Activated T-helper 1 cell treated with anti-CD3 and anti-CD28 coated beads, Interleukin-12 subunit alpha, Interleukin-12 subunit beta, Interleukin-2, Interleukin-4 antibody, amounts not matched to agents 30 ng/mL and 10 ng/mL and 1 ng/mL, durations not matched to agents 14 hours and 24 hours and 36 hours (primary cell): ENCODE measurements around the gene SCN1B. TPM values are rescaled to one million over a fixed set of nuclear protein-coding genes. Genes with fewer than 3 reads are reported as not detected.
"Not testable (repeated sequence)": the region's sequence is repeated elsewhere in the genome, so short reads cannot be mapped to it uniquely, and the experiment has no call there.

Experiments used
- DNase-seq: peaks from one replicate; pipeline ENCODE4 v3.0.0; 2021; ENCODE audit warnings: low spot score
- H3K27ac Mint-ChIP-seq: one replicate; pipeline ENCODE4 v1.8.0; 2021; ENCODE audit warnings: mild to moderate bottlenecking, mixed read lengths
- H3K27me3 Mint-ChIP-seq: one replicate; pipeline ENCODE4 v1.8.0; 2022; ENCODE audit warnings: mild to moderate bottlenecking, moderate library complexity, mixed read lengths; ENCODE audit not compliant: insufficient read depth
- H3K36me3 Mint-ChIP-seq: one replicate; pipeline ENCODE4 v1.8.0; 2021; ENCODE audit warnings: low read depth, mixed read lengths
- H3K4me1 Mint-ChIP-seq: one replicate; pipeline ENCODE4 v1.8.0; 2021; ENCODE audit warnings: low read depth, mixed read lengths
- H3K4me3 Mint-ChIP-seq: one replicate; pipeline ENCODE4 v1.8.0; 2021; ENCODE audit warnings: mild to moderate bottlenecking, moderate library complexity, mixed read lengths
- H3K9me3 Mint-ChIP-seq: one replicate; pipeline ENCODE4 v1.8.0; 2021; ENCODE audit warnings: mixed read lengths
- intact Hi-C: fragments of 100-400 bp; cut with micrococcal nuclease; formaldehyde crosslinking; loops from one replicate; pipeline ENCODE4 v1.15.1; 2024
- total RNA-seq: library from RNA; stranded (reverse); gene quantifications from 2 replicates; pipeline ENCODE4 v1.2.3, GENCODE V29; 2022

SCN1B gene
- total RNA-seq, 1 donor from 2014 or later: 1.2 TPM

GRCh38 chr19:35046461-35046860 lies 16.2 kb downstream of the SCN1B start:
- no peak overlapping the region for H3K27ac Mint-ChIP-seq
- no peaks in the 10 kb centered on the region for H3K27me3 Mint-ChIP-seq
- peaks cover 21% of the 10 kb centered on the region for H3K4me1 Mint-ChIP-seq
- no peak for DNase-seq
- H3K4me3 Mint-ChIP-seq: no peak overlapping the region
- intact Hi-C loops: no loop called here
- H3K9me3 Mint-ChIP-seq: no peaks in the 10 kb centered on the region
- H3K36me3 Mint-ChIP-seq: no peaks in the 10 kb centered on the region

- H3K36me3 Mint-ChIP-seq: no peaks in the 10 kb centered on the region
- peaks cover 20% of the 10 kb centered on the region for H3K4me1 Mint-ChIP-seq
- no peaks in the 10 kb centered on the region for H3K27me3 Mint-ChIP-seq
- H3K4me3 Mint-ChIP-seq: no peak overlapping the region
- intact Hi-C loops: no loop called here
- no peak overlapping the region for H3K27ac Mint-ChIP-seq
- no peaks in the 10 kb centered on the region for H3K9me3 Mint-ChIP-seq
- DNase-seq: no peak
Measured at GRCh38 chr19:35048911-35049411, 18.7 kb downstream of the SCN1B start.

DNA sequence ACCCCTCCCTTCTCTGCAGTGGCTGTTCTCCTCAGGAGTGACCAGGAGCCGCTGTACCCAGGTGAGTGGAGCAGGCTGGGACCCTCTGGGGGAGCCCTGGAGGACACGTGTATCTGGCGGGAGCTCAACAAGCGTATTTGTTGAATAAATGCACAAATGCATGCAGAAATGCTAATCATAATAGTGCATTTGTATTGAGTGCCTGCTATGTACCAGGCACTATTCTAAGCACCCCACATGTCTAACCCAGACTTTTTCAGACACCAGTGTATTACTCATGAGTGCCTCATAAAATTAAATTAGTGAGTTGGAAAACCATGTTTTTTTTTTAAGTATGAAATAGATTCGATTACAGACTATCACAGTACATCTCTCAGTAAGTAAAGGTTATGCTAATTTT lies 19.2 kb downstream of the SCN1B start:
- no peak for DNase-seq
- Mint-ChIP-seq H3K27me3 (no peaks in the 10 kb centered on the region), H3K9me3 (no peaks in the 10 kb centered on the region), H3K4me1 (peaks cover 15% of the 10 kb centered on the region), H3K27ac (no peak overlapping the region), H3K36me3 (no peaks in the 10 kb centered on the region), H3K4me3 (no peak overlapping the region)
- intact Hi-C loops: no loop called here

GRCh38 chr19:35050662-35051061 lies 20.4 kb downstream of the SCN1B start:
- H3K9me3 Mint-ChIP-seq, intact Hi-C loops, H3K36me3 Mint-ChIP-seq, H3K4me1 Mint-ChIP-seq, H3K4me3 Mint-ChIP-seq, H3K27ac Mint-ChIP-seq, H3K27me3 Mint-ChIP-seq, DNase-seq: not testable (repeated sequence)

- H3K4me1 Mint-ChIP-seq, H3K27ac Mint-ChIP-seq, intact Hi-C loops, DNase-seq, H3K27me3 Mint-ChIP-seq, H3K36me3 Mint-ChIP-seq, H3K9me3 Mint-ChIP-seq, H3K4me3 Mint-ChIP-seq: not testable (repeated sequence)
Measured at GRCh38 chr19:35051268-35051667, 21.0 kb downstream of the SCN1B start.

- no peak for DNase-seq
- Mint-ChIP-seq H3K4me1 (no peaks in the 10 kb centered on the region), H3K27ac (no peak overlapping the region), H3K4me3 (no peak overlapping the region), H3K27me3 (peaks cover 4% of the 10 kb centered on the region), H3K36me3 (no peaks in the 10 kb centered on the region), H3K9me3 (no peaks in the 10 kb centered on the region)
- intact Hi-C loops: no loop called here
Measured at GRCh38 chr19:35051796-35052195, 21.5 kb downstream of the SCN1B start.

DNA sequence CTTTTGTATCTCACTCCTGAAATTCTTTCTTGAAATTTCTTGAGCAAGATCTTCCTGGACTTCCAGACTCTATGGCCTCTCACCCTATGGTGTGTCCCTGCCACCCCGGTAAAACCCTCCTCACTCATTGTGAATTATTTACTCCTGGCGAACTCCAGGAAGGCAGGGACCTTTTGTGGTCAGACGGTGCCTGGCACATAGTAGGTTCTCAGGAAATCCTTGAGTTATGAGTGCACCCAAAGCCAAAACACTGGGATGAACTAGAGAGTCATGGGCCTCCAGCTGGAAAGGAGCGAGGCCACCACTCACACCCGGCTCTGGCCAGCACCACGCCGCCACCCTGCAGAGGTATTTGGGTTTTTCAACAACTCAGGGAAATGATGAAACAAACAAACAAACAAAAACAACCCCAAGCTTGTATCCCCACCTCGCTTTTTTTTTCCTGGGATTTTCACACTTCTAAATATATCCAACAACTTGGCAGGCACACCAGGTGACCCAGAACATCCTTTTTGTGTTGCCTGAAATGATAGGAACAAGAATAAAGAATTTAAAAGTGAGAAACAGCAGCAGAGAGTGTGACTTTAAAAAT lies 22.4 kb downstream of the SCN1B start:
- DNase-seq: no peak
- H3K9me3 Mint-ChIP-seq: no peaks in the 10 kb centered on the region
- H3K36me3 Mint-ChIP-seq: no peaks in the 10 kb centered on the region
- no peak overlapping the region for H3K4me3 Mint-ChIP-seq
- H3K27me3 Mint-ChIP-seq: peaks cover 4% of the 10 kb centered on the region
- intact Hi-C loops: no loop called here
- no peak overlapping the region for H3K27ac Mint-ChIP-seq
- H3K4me1 Mint-ChIP-seq: no peaks in the 10 kb centered on the region

GRCh38 chr19:35053667-35054293 lies 23.5 kb downstream of the SCN1B start:
- H3K27me3 Mint-ChIP-seq: peaks cover 4% of the 10 kb centered on the region
- H3K27ac Mint-ChIP-seq: no peak overlapping the region
- no peak for DNase-seq
- no peaks in the 10 kb centered on the region for H3K9me3 Mint-ChIP-seq
- H3K4me3 Mint-ChIP-seq: no peak overlapping the region
- intact Hi-C loops: no loop called here
- no peaks in the 10 kb centered on the region for H3K4me1 Mint-ChIP-seq
- no peaks in the 10 kb centered on the region for H3K36me3 Mint-ChIP-seq

DNA sequence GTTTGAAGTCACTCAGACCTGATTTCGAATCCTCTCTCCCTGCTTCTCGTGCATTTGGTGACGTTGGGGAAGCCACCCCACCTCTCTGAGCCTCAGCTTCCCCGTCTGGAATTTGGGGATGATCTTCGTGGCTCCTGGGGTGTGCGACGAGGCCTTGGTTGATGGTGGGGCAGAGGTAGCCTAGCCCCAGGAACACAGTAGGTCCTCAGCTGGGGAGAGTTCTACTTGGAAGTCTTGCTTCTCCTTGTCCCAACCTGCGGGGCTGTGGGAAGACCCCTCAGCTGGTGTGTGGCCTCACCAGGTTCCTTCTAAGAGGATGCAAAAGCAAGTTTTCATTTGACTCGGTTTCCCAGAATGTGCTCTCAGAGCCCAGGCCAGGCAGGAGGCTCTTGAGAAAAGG lies 24.4 kb downstream of the SCN1B start:
- H3K4me1 Mint-ChIP-seq: no peaks in the 10 kb centered on the region
- H3K9me3 Mint-ChIP-seq: no peaks in the 10 kb centered on the region
- peaks cover 4% of the 10 kb centered on the region for H3K27me3 Mint-ChIP-seq
- intact Hi-C loops: no loop called here
- no peak overlapping the region for H3K27ac Mint-ChIP-seq
- no peak for DNase-seq
- H3K36me3 Mint-ChIP-seq: no peaks in the 10 kb centered on the region
- no peak overlapping the region for H3K4me3 Mint-ChIP-seq

DNA sequence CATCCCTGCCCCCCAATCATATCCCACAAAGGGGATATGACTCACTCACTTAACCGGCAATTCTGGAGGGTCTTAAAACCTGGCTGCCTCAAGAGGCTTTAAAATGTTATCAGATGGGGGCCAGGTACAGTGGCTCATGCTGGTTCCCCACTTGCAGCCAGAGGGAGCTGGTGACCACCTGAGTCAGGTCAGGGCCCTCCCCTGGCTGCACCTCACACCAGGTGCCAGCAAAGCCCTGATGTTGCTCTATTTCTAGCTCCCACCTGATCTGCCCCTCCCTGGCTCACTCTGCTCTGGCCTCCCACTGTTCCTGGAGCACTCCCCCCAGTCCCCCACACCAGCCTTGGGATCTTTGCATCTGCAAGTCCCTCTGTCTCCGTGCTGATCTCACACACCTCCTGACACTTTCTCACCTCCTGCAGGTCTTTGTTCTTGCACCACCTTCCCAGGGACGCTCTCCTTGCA lies 25.5 kb downstream of the SCN1B start:
- no peaks in the 10 kb centered on the region for H3K4me1 Mint-ChIP-seq
- intact Hi-C loops: no loop called here
- no peak overlapping the region for H3K4me3 Mint-ChIP-seq
- no peak overlapping the region for H3K27ac Mint-ChIP-seq
- H3K27me3 Mint-ChIP-seq: peaks cover 4% of the 10 kb centered on the region
- DNase-seq: no peak
- H3K36me3 Mint-ChIP-seq: no peaks in the 10 kb centered on the region
- no peaks in the 10 kb centered on the region for H3K9me3 Mint-ChIP-seq

DNA sequence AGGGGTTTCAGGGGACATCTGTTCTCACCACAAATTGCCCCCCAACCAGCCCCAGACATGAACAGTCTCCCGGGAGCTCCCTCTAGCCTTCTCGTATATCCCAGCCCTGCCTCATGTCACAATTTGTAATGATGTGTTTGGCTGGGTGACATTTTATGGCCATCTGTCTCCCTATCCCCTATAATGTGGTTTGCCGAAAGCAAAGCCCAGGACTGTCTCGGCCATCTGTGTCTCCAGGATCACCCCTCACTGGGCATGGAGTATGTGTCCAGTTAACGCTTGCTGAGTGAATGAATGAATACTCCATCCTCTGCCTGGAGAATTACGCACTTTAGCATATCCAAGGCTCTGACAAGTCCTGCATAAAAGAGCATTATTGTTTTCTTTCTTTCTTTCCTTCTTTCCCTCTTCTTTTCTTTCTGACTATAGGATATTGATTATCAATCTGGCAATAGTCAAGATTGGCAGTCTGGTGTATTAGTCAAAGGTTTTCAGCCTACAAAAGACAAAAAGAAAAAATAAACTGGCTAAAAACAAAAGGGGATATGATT lies 26.3 kb downstream of the SCN1B start:
- H3K4me1 Mint-ChIP-seq: no peaks in the 10 kb centered on the region
- DNase-seq: no peak
- peaks cover 4% of the 10 kb centered on the region for H3K27me3 Mint-ChIP-seq
- H3K27ac Mint-ChIP-seq: no peak overlapping the region
- H3K4me3 Mint-ChIP-seq: no peak overlapping the region
- no peaks in the 10 kb centered on the region for H3K9me3 Mint-ChIP-seq
- intact Hi-C loops: no loop called here
- H3K36me3 Mint-ChIP-seq: no peaks in the 10 kb centered on the region

- no peaks in the 10 kb centered on the region for H3K36me3 Mint-ChIP-seq
- DNase-seq: no peak
Measured at GRCh38 chr19:35058370-35058769, 28.1 kb downstream of the SCN1B start.

DNA sequence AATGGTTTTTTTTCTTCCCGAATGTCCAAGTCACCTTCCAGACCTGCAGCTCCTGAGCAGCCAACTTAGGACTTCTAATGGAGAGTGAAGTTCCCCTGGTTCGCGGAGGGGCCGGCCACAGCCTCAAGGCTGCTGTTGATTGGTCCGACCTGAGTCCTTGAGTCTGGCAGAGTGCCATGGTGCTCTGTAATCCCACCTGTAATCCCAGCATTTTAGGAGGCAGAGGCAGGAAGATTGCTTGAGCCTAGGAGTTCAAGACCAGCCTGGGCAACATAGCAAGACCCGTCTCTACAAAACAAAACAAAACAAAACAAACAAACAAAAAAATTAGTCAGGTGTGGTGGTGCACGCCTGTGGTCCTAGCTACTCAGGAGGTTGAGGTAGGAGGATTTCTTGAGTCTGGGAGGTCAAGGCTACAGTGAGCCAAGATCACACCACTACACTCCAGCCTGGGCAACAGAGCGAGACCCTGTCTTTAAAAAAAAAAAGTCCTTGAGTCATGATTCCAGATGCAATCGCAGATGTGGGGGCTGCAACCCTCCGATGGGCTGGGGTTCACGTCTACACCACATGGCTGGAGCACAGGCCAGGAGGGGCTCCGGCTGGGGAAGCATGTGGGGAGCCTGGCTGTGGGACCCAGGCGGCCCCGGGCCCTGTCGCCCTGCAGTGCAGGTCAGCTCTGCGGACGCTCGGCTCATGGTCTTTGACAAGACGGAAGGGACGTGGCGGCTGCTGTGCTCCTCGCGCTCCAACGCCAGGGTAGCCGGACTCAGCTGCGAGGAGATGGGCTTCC lies 28.9 kb downstream of the SCN1B start:
- no peak for DNase-seq
- intact Hi-C loops: no loop called here
- no peak overlapping the region for H3K4me3 Mint-ChIP-seq
- H3K4me1 Mint-ChIP-seq: peaks cover 7% of the 10 kb centered on the region
- H3K27me3 Mint-ChIP-seq: peaks cover 4% of the 10 kb centered on the region
- no peaks in the 10 kb centered on the region for H3K36me3 Mint-ChIP-seq
- no peaks in the 10 kb centered on the region for H3K9me3 Mint-ChIP-seq
- no peak overlapping the region for H3K27ac Mint-ChIP-seq

More at GRCh38 chr19:35058370-35058769, 28.1 kb downstream of the SCN1B start:
- Mint-ChIP-seq H3K4me1 (no peaks in the 10 kb centered on the region), H3K27me3 (peaks cover 4% of the 10 kb centered on the region), H3K27ac (no peak overlapping the region), H3K4me3 (no peak overlapping the region), H3K9me3 (no peaks in the 10 kb centered on the region)
- intact Hi-C loops: no loop called here
